ENCODE results near the gene MED29.

The MED29 gene

GRCh38 chr19:39430675-39431593 lies 39.8 kb downstream of the MED29 start:
- DNase-seq (ENCODE audit: low read depth), result no peak

DNA sequence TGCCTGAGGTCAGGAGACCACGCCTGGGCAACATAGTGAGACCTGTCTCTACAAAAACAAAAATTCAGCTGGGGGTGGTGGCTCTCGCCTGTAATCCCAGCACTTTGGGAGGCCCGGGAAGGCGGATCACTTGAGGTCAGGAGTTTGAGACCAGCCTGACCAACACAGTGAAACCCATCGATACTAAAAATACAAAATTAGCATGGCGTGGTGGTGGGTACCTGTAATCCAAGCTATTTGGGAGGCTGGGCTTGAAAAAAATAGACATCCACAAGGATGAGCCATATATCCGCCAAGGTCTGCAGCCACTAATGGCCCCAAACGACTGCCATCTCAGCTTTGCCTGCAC lies 41.5 kb downstream of the MED29 start:
- no peak for DNase-seq (ENCODE audit: low read depth)

DNA sequence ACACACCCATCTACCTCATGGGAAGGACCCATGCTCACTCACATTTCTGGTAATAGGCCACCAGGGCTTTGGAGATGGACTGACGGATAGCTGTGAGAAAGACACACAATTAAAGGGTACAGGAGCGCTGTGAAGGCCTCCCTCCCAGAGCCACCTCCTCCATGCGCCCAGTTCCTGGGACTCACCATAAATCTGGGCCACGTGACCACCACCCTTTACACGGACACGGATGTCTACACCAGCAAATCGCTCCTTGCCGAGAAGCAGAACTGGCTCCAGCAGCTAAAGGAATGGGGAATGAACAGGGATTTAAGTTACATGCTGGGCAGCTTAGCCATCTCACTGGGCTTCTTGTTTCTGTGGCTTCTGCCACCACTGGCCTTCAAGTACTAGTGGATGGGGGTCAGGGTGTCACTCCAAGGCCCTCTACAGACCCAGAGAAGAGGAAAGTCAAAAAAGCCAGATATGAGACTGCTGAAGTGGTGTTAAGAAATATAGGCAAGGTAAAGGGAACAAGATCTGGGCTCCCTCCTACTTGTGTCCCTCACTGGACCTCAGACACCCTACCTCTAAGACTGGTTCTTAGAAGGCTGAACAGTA lies 42.4 kb downstream of the MED29 start:
- DNase-seq (ENCODE audit: low read depth), result no peak

DNA sequence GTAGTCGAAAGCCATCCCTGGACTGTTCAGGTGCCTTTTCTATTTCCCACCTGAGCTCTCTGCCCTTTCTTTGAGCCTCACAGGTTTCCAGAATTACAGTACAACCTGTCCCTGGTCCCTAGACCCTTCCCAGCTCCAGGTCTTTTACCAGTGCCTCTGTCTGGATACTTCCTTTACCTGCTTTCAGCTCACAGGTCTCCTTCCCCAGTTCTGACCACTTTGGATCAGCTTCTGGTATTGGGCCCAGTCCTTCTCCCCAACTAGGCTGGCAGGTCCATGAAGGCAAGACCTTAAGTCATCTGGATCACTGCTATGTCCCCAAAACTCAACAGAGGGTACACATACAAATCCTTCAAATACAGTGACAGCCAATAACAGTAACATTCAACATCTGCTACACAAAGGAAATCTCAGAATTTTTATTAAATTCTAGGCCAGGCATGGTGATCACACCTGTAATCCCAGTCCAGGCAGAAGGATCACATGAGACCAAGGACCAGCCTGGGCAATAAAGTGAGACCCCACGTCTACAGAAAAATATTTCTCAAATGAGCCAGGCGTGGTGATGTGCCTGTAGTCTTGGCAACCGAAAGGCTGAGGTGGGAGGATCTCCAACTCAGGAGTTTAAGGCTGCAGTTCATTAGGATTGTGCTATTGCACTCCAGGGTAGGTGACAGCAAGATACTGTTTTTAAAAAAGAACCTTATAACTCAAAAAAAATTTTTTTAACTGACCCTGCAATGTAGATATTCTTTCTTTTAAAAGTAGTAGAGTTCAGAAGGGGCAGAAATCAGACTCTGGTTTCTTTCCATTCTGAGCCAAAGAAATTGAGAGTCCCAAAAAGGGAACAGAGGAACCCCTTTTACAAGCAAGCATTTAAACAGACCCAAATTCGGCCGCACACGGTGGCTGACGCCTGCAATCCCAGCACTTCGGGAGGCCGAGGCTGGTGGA lies 43.2 kb downstream of the MED29 start:
- DNase-seq (ENCODE audit: low read depth), result no peak

- peak; percentile 99 for DNase-seq (ENCODE audit: low read depth)
These were observed 44.5 kb downstream of the MED29 start, which contains the start of gene RPS16 for GRCh38 chr19:39435499-39436349. Gene RPS16 (minus strand): TSS chr19:39435949. CDS start chr19:39435895, 54 bp downstream.

- DNase-seq (ENCODE audit: low read depth), result no peak
These were observed 45.2 kb downstream of the MED29 start for GRCh38 chr19:39436350-39436716.

DNA sequence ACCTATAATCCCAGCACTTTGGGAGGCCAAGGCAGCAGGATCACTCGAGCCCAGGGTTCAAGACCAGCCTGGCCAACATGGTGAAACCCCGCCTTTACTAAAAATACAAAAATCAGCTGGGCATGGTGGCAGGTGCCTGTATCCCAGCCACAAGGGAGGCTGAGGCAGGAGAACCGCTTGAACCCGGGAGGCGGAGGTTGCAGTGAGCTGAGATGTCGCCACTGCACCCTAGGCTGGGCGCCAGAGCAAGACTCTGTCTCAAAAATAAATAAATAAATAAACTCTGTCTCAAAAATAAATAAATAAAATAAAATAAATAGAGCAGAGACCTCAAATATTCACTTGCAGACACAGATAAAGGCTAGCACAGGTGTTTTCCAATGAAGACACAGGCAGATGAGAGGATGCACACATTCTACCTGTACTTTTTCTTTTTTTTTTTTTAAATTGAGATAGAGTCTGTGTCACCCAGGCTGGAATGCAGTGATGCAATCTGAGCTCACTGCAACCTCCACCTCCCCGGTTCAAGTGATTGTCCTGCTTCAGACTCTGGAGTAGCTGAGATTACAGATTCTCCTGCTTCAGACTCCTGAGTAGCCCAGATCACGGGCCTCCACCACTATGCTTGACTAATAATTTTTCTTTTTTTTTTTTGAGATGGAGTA lies 47.2 kb downstream of the MED29 start:
- DNase-seq (ENCODE audit: low read depth), result no peak

DNA sequence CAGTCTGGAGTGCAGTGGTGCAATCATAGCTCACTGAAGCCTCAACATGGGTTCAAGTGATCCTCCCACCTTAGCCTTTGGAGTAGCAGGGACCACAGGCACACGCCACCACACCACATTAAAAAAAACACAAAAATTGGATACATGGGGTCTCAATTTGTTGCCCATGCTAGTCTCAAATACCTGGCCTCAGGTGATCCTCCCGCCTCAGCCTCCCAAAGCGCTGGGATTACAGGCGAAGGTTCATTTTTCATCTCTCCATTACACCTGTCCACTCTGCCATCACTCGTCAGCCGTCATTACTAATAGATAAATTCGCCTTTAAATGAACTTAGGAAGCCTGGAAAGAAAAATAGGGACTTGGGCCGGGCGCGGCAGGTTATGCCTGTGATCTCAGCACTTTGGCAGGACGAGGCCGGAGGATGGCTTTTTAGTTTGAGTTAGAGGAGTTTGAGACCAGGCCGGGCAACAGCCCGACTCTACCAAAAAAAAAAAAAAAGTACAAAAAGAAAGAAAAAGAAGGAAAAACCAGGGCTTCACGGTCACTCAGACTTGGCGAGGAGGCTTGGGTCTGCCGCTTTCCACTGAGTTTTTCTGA lies 53.5 kb downstream of the MED29 start:
- DNase-seq (ENCODE audit: low read depth), result no peak

- peak; percentile 96 for DNase-seq (ENCODE audit: low read depth)
These were observed 54.3 kb downstream of the MED29 start, which contains the start of gene SUPT5H for GRCh38 chr19:39445196-39446111. Gene SUPT5H (plus strand): TSS chr19:39445582. CDS start chr19:39445891, 309 bp downstream.

- DNase-seq (ENCODE audit: low read depth), result no peak
These were observed 55.3 kb downstream of the MED29 start for GRCh38 chr19:39446365-39447084.

- no peak for DNase-seq (ENCODE audit: low read depth)
These were observed 57.1 kb downstream of the MED29 start for GRCh38 chr19:39448271-39448670.

DNA sequence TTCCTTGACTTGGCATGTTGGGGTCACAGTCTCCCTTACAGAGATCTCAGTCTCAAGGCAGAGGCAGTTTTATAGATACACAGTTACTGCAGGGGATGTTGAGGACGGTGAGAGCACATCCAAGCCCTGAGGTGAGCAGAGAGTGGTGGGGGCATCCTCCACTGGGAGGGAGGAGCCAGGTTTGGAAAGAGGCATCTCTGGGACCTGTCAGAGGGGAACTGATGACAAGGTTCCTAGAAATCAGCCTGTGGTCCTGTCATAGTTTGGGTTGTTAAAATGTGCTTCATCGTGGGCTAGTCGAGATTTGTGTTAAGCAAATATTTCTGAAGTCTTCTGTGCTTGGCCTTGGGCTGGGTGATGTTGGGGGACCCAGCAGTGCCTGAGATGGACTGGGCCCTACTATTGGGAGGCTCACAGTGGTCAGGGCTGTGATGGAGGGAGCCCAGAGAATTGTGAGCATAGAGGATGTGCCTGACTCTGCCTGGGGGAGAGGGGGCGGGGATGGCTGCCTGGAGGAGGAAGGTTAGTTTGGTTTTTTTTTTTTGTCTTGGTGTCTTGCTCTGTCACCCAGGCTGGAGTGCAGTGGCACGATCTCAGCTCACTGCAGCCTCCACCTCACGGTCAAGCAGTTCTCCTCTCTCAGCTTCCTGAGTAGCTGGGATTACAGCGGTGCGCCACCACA lies 58.1 kb downstream of the MED29 start:
- DNase-seq (ENCODE audit: low read depth), result no peak

Measured in stimulated activated CD8-positive, alpha-beta memory T cell treated with anti-CD3 and anti-CD28 coated beads, Interleukin-4, amount 100 ng/mL, for 24 hours (primary cell).